ENCODE measurements around the gene ZNF280B.

GRCh38 chr22:22507743-22508273 lies 734 bp downstream of the ZNF280B start:
- TF ChIP-seq CTCF (IDR thresholded peaks at IDR 0.05) (no peak), CHD2 (IDR thresholded peaks at IDR 0.05; ENCODE audit: low read length, partially characterized antibody) (no peak), EP300 (IDR thresholded peaks at IDR 0.05; ENCODE audit: borderline replicate concordance in 1 of 2, low read depth in 1 of 2, low read length in 1 of 2) (no peak), RXRA (IDR thresholded peaks at IDR 0.05; ENCODE audit: borderline replicate concordance, low read depth) (no peak), NRF1 (IDR thresholded peaks at IDR 0.05; ENCODE audit: low read depth, low read length) (no peak), MAX (IDR thresholded peaks at IDR 0.05; ENCODE audit: low read depth) (no peak), REST (IDR thresholded peaks at IDR 0.05; ENCODE audit: low read depth, low read length) (no peak), GABPA (IDR thresholded peaks at IDR 0.05; ENCODE audit: low read depth) (no peak), POLR2AphosphoS5 (IDR thresholded peaks at IDR 0.05; ENCODE audit: low read depth, low read length) (no peak), SMC3 (IDR thresholded peaks at IDR 0.05; ENCODE audit: low read depth, low read length) (no peak)

All from SK-N-SH (cell line).